Uterus (tissue), 2 donors: ENCODE measurements around the gene VAV3.

ENCODE experiments used
- POLR2A ChIP-seq, 2 donors: fragments of 450-650 bp; IDR thresholded peaks; one replicate each; pipeline ENCODE4 v1.6.1; 2016; ENCODE audit warnings: antibody characterized with exemption in 2 of 2, mild to moderate bottlenecking in 1 of 2, moderate library complexity in 1 of 2
- TF ChIP-seq, protein P1 (sequence below), 4 experiments: fragments of 200-600 bp in 2 of 4; fragments of 450-650 bp in 2 of 4; sonication (generic) in 2 of 4; IDR thresholded peaks; one replicate each; pipeline ENCODE4 v1.5.1; 2016 to 2019; ENCODE audit warnings: antibody characterized with exemption in 4 of 4, mild to moderate bottlenecking in 2 of 4, moderate library complexity in 1 of 4

- TF ChIP-seq, protein P1, sequence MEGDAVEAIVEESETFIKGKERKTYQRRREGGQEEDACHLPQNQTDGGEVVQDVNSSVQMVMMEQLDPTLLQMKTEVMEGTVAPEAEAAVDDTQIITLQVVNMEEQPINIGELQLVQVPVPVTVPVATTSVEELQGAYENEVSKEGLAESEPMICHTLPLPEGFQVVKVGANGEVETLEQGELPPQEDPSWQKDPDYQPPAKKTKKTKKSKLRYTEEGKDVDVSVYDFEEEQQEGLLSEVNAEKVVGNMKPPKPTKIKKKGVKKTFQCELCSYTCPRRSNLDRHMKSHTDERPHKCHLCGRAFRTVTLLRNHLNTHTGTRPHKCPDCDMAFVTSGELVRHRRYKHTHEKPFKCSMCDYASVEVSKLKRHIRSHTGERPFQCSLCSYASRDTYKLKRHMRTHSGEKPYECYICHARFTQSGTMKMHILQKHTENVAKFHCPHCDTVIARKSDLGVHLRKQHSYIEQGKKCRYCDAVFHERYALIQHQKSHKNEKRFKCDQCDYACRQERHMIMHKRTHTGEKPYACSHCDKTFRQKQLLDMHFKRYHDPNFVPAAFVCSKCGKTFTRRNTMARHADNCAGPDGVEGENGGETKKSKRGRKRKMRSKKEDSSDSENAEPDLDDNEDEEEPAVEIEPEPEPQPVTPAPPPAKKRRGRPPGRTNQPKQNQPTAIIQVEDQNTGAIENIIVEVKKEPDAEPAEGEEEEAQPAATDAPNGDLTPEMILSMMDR (IDR thresholded peaks at IDR 0.05) = no peak
- no peak for TF ChIP-seq POLR2A (IDR thresholded peaks at IDR 0.05)
Measured at GRCh38 chr1:107617921-107618320, 347.1 kb downstream of the VAV3 start.
